ENCODE results near the gene COL24A1. TPM values are rescaled to one million over a fixed set of nuclear protein-coding genes. Genes with fewer than 3 reads are reported as not detected.

The COL24A1 gene
- 6.1 TPM for total RNA-seq

GRCh38 chr1:86156566-86157455 lies at the start of gene COL24A1:
COL24A1 (minus strand) TSS chr1:86156772; CDS start chr1:86156396, 376 bp downstream.
- DNase-seq (ENCODE audit: low spot score) (peak; percentile 69), ATAC-seq (peak; percentile 68)
- intact Hi-C loops (cut with DNase I): no loop called here

- no peak for DNase-seq (ENCODE audit: low spot score)
- intact Hi-C loops (cut with DNase I): no loop called here
- no peak for ATAC-seq
These were observed 49.2 kb upstream of the COL24A1 start for GRCh38 chr1:86205741-86206140.

- DNase-seq (ENCODE audit: low spot score) (no peak), ATAC-seq (peak; percentile 55)
- intact Hi-C loops (cut with DNase I): no loop called here
These were observed 46.2 kb upstream of the COL24A1 start for GRCh38 chr1:86202552-86203340.

GRCh38 chr1:86201311-86201710 lies 44.7 kb upstream of the COL24A1 start:
- DNase-seq (ENCODE audit: low spot score) (no peak), ATAC-seq (no peak)
- intact Hi-C loops (cut with DNase I): no loop called here

- no peak for ATAC-seq
- intact Hi-C loops (cut with DNase I): no loop called here
These were observed 44.3 kb upstream of the COL24A1 start for GRCh38 chr1:86200901-86201300.

GRCh38 chr1:86197206-86197855 lies 40.8 kb upstream of the COL24A1 start:
- ATAC-seq: peak; percentile 77
- intact Hi-C loops (cut with DNase I): no loop called here
- no peak for DNase-seq (ENCODE audit: low spot score)

More at GRCh38 chr1:86200901-86201300, 44.3 kb upstream of the COL24A1 start:
- no peak for DNase-seq (ENCODE audit: low spot score)

- DNase-seq (ENCODE audit: low spot score) (no peak), ATAC-seq (no peak)
- intact Hi-C loops (cut with DNase I): no loop called here
These were observed 38.7 kb upstream of the COL24A1 start for GRCh38 chr1:86195281-86195680.

GRCh38 chr1:86194491-86195034 lies 38.0 kb upstream of the COL24A1 start:
- intact Hi-C loops (cut with DNase I): no loop called here
- DNase-seq (ENCODE audit: low spot score) (no peak), ATAC-seq (no peak)

GRCh38 chr1:86192417-86192816 lies 35.8 kb upstream of the COL24A1 start:
- no peak for ATAC-seq
- intact Hi-C loops (cut with DNase I): no loop called here
- DNase-seq (ENCODE audit: low spot score): no peak

- intact Hi-C loops (cut with DNase I): no loop called here
- no peak for DNase-seq (ENCODE audit: low spot score)
These were observed 35.4 kb upstream of the COL24A1 start for GRCh38 chr1:86191958-86192357.

GRCh38 chr1:86190873-86191272 lies 34.3 kb upstream of the COL24A1 start:
- no peak for ATAC-seq
- intact Hi-C loops (cut with DNase I): no loop called here
- DNase-seq (ENCODE audit: low spot score): no peak

More at GRCh38 chr1:86191958-86192357, 35.4 kb upstream of the COL24A1 start:
- no peak for ATAC-seq

- intact Hi-C loops (cut with DNase I): no loop called here
- DNase-seq (ENCODE audit: low spot score) (no peak), ATAC-seq (no peak)
These were observed 27.9 kb upstream of the COL24A1 start for GRCh38 chr1:86184426-86184825.

- peak; percentile 30 for ATAC-seq
- no peak for DNase-seq (ENCODE audit: low spot score)
- intact Hi-C loops (cut with DNase I): no loop called here
These were observed 27.2 kb upstream of the COL24A1 start for GRCh38 chr1:86183810-86184209.

- ATAC-seq: no peak
These were observed 19.7 kb upstream of the COL24A1 start for GRCh38 chr1:86176226-86176625.

GRCh38 chr1:86175756-86176155 lies 19.2 kb upstream of the COL24A1 start:
- intact Hi-C loops (cut with DNase I): no loop called here
- ATAC-seq: no peak
- DNase-seq (ENCODE audit: low spot score): no peak

More at GRCh38 chr1:86176226-86176625, 19.7 kb upstream of the COL24A1 start:
- intact Hi-C loops (cut with DNase I): no loop called here
- DNase-seq (ENCODE audit: low spot score): no peak

GRCh38 chr1:86169625-86170024 lies 13.1 kb upstream of the COL24A1 start:
- ATAC-seq (no peak), DNase-seq (ENCODE audit: low spot score) (no peak)
- intact Hi-C loops (cut with DNase I): no loop called here

GRCh38 chr1:86159800-86160199 lies 3.2 kb upstream of the COL24A1 start:
- DNase-seq (ENCODE audit: low spot score) (no peak), ATAC-seq (no peak)
- intact Hi-C loops (cut with DNase I): no loop called here

- ATAC-seq (peak; percentile 55), DNase-seq (ENCODE audit: low spot score) (peak; percentile 64)
- intact Hi-C loops (cut with DNase I): no loop called here
These were observed 586 bp downstream of the COL24A1 start for GRCh38 chr1:86155807-86156565.
